ENCODE results near the gene CUL4A.

- TF ChIP-seq POLR2AphosphoS5 (IDR thresholded peaks at IDR 0.05) (no peak), CTCF (IDR thresholded peaks at IDR 0.05) (no peak), POLR2A (IDR thresholded peaks at IDR 0.05) (no peak), EP300 (IDR thresholded peaks at IDR 0.05; ENCODE audit: low read depth) (no peak)
Observed at GRCh38 chr13:113168211-113168610, 41.2 kb upstream of the CUL4A start.

Measured in transverse colon (tissue), 4 donors.